Activated CD4-positive, alpha-beta T cell treated with anti-CD3 and anti-CD28 coated beads, Interleukin-2, amount 10 ng/mL, durations not matched to agents 7 days and 5 days (primary cell): ENCODE results near the gene RAP2A. TPM values are rescaled to one million over a fixed set of nuclear protein-coding genes. Genes with fewer than 3 reads are reported as not detected.
A peak's percentile ranks its signal among the peaks of the same experiment; 100 is the strongest.

ENCODE experiments used
- CTCF ChIA-PET: fragments of 350-600 bp; sonication (Branson Sonifier 250); formaldehyde crosslinking; loops from one replicate; lab custom pipeline; 2021; ENCODE audit warnings: antibody characterized with exemption; lab: Charles Lee
- POLR2A ChIA-PET: fragments of 350-600 bp; sonication (Branson Sonifier 250); formaldehyde crosslinking; loops from one replicate; lab custom pipeline; 2021; ENCODE audit warnings: antibody characterized with exemption; lab: Charles Lee
- DNase-seq: peaks from one replicate; pipeline ENCODE4 v3.0.0-alpha.2; 2020
- H3K27ac Mint-ChIP-seq: one replicate; pipeline ENCODE4 v1.8.0; 2021; ENCODE audit warnings: mild to moderate bottlenecking, moderate library complexity, mixed read lengths
- H3K27me3 Mint-ChIP-seq: one replicate; pipeline ENCODE4 v1.8.0; 2021; ENCODE audit warnings: mixed read lengths
- H3K36me3 Mint-ChIP-seq: one replicate; pipeline ENCODE4 v1.8.0; 2021; ENCODE audit warnings: low read depth, mixed read lengths
- H3K4me1 Mint-ChIP-seq: one replicate; pipeline ENCODE4 v1.8.0; 2021; ENCODE audit warnings: mixed read lengths
- H3K4me3 Mint-ChIP-seq: one replicate; pipeline ENCODE4 v1.8.0; 2021; ENCODE audit warnings: mild to moderate bottlenecking, moderate library complexity, mixed read lengths
- H3K9me3 Mint-ChIP-seq: one replicate; pipeline ENCODE4 v1.8.0; 2021; ENCODE audit warnings: mixed read lengths
- total RNA-seq, 2 experiments: library from RNA; stranded (reverse); gene quantifications; one replicate each; pipeline ENCODE4 v1.2.3, GENCODE V29; 2021

The RAP2A gene
- total RNA-seq, 2 experiments from 2014 or later = 26.3 to 31.0 TPM

DNA sequence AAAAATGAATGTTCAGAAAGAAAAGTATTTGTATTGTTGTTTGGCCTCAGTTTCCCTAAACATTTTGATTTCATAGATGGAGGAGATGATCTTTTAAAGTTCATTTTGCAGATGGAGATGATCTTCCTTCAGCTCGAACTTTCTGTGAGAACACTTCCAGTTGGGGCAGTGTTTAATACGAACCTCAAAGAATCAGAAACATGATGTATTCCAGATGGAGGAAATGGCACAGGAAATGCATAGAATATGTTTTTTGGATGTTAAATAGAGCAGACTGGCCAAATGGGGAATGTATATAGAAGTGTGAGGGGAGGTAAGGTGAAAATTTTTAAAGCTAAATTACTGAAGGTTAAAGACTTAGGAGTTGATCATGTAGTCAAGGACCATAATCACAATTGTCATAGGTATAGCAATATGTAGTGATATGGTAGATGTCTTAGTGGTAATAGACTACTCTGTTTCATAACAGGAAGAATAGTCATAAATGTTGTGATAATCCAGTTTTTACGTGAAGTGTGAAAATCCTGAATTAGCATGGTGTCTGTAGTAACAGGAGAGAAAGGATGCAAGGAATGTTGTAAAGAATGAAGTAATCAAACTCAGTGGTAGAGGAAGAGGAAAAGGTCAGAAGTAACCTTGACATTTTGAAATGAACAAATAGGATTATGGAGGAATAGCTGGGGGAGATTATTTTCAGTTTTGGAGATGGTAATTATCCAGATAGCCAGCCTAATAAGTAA, 5.1 kb downstream of the RAP2A start:
- Mint-ChIP-seq H3K27ac (no peak overlapping the region), H3K9me3 (no peaks in the 10 kb centered on the region), H3K36me3 (peaks cover 7% of the 10 kb centered on the region), H3K4me1 (peaks cover 21% of the 10 kb centered on the region), H3K27me3 (no peaks in the 10 kb centered on the region), H3K4me3 (no peak overlapping the region)
- CTCF ChIA-PET = interaction anchor here (0.6 to 1.6 kb wide), 3 partner anchors 8 to 11 kb away, joined by 3 to 5 read pairs (median 3); no protein-coding TSS in a partner anchor
- no peak for DNase-seq
- POLR2A ChIA-PET = interaction anchor here (0.7 kb wide), 1 partner anchor 10 kb away, joined by 4 read pairs; no protein-coding TSS in a partner anchor

DNA sequence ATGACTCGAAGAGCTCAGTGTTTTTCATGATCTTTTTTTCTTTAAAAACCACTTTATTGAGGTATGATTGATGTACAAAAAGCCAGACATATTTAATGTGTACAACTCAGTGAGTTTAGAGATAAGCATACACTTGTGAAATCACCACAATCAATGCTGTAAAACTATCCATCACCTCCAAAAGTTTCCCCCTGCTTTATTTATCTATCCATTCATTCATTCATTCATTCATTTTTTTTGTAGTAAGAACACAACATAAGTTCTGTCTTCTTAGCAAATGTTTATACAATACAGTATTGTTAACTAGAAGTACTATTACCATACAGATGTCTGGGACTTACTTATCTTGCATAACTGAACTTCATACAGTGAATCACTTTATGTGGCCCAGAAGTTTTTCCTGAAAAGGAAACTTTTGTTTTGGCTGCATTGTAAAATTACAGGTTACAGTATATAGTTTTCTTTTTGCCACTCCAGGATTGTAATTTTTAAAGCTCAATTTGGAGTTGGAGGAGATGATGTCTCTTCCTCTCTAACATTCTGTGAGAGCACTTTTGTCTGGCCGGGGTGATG, 6.7 kb downstream of the RAP2A start:
- ChIA-PET POLR2A (no interaction called here), CTCF (interaction anchor here (0.5 to 1.6 kb wide), 3 partner anchors 7 to 1966 kb away, joined by 3 to 5 read pairs (median 3); no protein-coding TSS in a partner anchor)
- DNase-seq = no peak
- H3K9me3 Mint-ChIP-seq = no peaks in the 10 kb centered on the region
- H3K27ac Mint-ChIP-seq = no peak overlapping the region
- peaks cover 15% of the 10 kb centered on the region for H3K4me1 Mint-ChIP-seq
- no peaks in the 10 kb centered on the region for H3K27me3 Mint-ChIP-seq
- H3K4me3 Mint-ChIP-seq = no peak overlapping the region
- H3K36me3 Mint-ChIP-seq = peaks cover 11% of the 10 kb centered on the region

DNA sequence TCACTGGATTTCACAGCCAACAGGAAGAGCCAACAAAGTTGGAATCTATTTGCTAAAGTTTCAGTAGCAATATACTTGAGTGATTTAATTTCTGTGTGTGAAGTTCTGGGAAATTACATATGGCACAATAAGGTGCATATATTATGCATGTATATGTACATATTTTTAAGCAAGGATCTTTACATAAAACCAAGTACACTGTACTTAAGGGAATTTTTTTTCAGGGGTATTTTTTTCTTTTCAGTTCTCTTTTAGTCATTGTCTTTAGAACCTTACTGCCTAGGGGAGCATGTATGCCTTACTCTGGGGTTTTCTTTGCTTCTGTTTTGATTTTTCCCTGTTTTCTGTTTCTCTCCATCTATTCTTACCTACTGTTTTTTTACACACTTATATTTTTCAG, 7.4 kb downstream of the RAP2A start:
- CTCF ChIA-PET = interaction anchor here (0.7 kb wide), 1 partner anchor 18 kb away, joined by 3 read pairs; no protein-coding TSS in a partner anchor
- no peak for DNase-seq
- Mint-ChIP-seq H3K27me3 (no peaks in the 10 kb centered on the region), H3K4me3 (no peak overlapping the region), H3K36me3 (peaks cover 11% of the 10 kb centered on the region), H3K4me1 (peaks cover 8% of the 10 kb centered on the region), H3K9me3 (no peaks in the 10 kb centered on the region), H3K27ac (no peak overlapping the region)
- POLR2A ChIA-PET = no interaction called here

DNA sequence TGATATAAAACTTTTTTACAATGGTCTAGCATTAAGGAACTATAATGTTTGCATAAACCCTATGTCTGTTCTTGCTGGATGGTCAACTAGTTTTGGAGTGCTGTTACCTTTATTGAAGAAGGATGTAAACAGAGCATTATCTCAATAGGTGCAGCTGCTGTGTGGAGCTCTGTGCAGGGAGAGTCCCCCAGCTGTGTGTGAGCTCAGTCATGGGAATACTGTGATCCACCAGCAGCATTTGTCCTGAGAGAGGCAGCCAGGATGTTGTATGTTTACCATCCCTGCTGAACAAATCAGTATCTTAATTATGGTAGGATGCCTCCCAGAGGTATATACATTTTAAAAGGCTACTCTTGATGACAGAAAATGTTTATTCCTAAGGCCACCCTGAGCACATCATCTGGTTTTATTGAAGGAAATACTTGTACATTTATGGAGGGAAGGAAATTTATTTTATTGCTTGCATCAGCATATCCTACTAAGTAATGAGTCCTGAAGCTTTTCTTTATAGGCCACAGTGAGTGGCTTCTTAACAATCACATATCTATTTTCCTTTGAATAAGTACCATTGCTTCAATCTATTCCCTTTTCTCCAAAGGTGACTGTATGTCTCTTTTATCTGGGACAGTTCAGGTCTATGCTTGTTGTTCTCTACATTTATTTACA, 11.7 kb downstream of the RAP2A start:
- Mint-ChIP-seq H3K36me3 (peaks cover 24% of the 10 kb centered on the region), H3K27ac (no peak overlapping the region), H3K9me3 (no peaks in the 10 kb centered on the region), H3K27me3 (no peaks in the 10 kb centered on the region), H3K4me3 (no peak overlapping the region), H3K4me1 (no peaks in the 10 kb centered on the region)
- POLR2A ChIA-PET = no interaction called here
- CTCF ChIA-PET = no interaction called here
- DNase-seq = no peak

DNA sequence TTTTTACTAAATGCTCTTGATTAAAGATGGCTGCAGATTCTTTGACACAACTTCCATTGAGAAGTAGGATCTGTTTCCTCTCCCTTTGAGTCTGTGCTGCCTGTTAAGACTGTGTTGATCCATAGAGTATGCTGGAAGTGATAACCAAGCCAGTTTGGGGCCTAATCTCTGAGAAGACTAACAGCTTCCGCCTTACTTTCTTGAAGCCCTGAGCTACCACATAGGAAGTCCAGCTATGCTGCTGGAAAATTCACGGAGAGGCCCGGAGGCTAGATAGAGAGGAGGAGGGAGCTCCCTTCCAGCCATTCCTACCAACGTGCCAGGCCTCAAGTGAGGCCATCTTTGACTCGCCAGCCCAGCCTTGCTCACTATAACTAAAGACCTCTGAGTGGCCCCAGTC, 12.5 kb downstream of the RAP2A start:
- DNase-seq = no peak
- H3K36me3 Mint-ChIP-seq = peaks cover 24% of the 10 kb centered on the region
- CTCF ChIA-PET = no interaction called here
- POLR2A ChIA-PET = no interaction called here
- no peak overlapping the region for H3K4me3 Mint-ChIP-seq
- H3K9me3 Mint-ChIP-seq = no peaks in the 10 kb centered on the region
- H3K27ac Mint-ChIP-seq = no peak overlapping the region
- no peaks in the 10 kb centered on the region for H3K4me1 Mint-ChIP-seq
- H3K27me3 Mint-ChIP-seq = no peaks in the 10 kb centered on the region

DNA sequence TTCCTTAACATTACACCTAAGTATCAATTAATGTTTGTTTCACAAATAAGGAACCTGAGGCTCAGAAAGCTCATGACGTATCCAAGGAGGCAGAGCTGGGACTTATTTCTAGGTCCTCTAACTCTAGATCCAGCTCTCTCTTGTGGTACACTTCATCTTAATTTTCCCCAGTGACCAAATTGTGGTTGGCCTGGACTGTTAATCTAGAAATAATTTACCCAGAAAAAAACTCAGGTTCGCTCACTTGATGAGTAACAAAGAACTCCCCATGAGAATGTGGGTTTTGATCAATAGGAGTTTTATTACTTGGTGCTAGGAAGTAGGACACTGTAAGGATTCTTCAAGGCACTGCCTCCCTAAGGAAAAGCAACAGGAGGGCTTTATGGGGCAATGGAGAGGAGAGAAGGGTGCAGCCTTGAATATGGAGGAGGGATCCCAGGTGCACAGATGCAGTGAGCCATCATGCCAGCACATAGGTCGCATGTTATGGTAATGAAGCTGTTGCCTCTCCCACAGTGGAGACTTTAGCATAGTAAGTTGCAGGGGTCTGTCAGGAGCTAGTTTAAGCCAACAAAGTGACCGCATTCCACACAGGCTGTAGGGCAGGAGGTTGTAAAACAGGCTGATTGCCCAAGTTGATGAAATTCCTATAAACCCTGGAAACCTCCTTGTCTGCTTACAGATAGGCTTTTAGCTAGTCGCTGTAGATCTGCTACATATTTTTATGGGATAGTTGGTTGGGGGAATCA, 14.7 kb downstream of the RAP2A start:
- no peak overlapping the region for H3K27ac Mint-ChIP-seq

DNA sequence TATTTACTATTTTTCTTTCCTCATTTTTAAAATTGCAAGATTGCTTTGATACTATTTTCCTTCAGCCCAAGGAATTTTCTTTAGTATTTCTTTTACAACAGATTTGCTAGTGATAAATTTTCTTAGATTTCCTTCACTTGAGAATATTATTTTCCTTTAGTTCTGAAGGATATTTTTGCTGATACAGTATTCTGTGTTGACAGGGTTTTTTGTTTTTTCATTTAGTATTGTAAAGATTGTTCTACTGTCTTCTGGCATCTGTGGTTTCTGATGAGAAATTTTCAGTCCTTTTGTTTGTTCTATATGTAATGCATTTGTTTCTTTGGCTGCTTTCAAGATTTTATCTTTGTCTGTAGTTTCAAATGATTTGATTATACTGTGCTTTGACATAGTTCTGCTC, 20.7 kb downstream of the RAP2A start:
- H3K4me3 Mint-ChIP-seq = no peak overlapping the region
- H3K4me1 Mint-ChIP-seq = peaks cover 20% of the 10 kb centered on the region
- no peak for DNase-seq
- peaks cover 25% of the 10 kb centered on the region for H3K36me3 Mint-ChIP-seq
- peaks cover 14% of the 10 kb centered on the region for H3K9me3 Mint-ChIP-seq
- H3K27me3 Mint-ChIP-seq = no peaks in the 10 kb centered on the region
- CTCF ChIA-PET = no interaction called here
- POLR2A ChIA-PET = no interaction called here
- no peak overlapping the region for H3K27ac Mint-ChIP-seq

More for the DNA sequence above, 14.7 kb downstream of the RAP2A start:
- POLR2A ChIA-PET = interaction anchor here (0.6 kb wide), 1 partner anchor 9 kb away, joined by 4 read pairs; no protein-coding TSS in a partner anchor
- Mint-ChIP-seq H3K4me3 (no peak overlapping the region), H3K27me3 (no peaks in the 10 kb centered on the region), H3K4me1 (no peaks in the 10 kb centered on the region), H3K9me3 (peaks cover 5% of the 10 kb centered on the region), H3K36me3 (peaks cover 34% of the 10 kb centered on the region)
- CTCF ChIA-PET = interaction anchor here (0.8 to 1.2 kb wide), 4 partner anchors 9 to 23 kb away, joined by 3 to 6 read pairs (median 4); partner anchors contain the start of gene RAP2A
- no peak for DNase-seq

DNA sequence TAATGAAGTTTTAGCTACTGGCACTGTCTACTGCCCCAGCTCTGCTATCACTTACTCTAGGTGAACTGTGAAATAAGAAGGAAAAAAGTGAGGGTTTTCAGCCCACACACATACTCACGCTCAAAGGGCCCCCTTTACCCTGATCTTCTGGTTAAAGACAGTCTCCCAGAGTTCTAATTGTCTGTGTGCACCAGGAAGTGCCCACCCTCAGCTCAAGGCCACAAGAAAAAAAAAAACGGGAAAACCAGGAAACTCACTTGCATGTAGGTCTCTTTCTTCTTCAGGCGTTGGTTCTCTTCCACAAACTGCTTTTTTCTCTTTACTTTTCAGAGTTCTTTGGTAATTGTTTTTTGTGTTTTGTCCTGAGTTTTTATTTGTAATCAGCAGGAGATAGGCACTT, 22.1 kb downstream of the RAP2A start:
- H3K9me3 Mint-ChIP-seq = peaks cover 14% of the 10 kb centered on the region
- peaks cover 24% of the 10 kb centered on the region for H3K36me3 Mint-ChIP-seq
- H3K4me3 Mint-ChIP-seq = no peak overlapping the region
- peaks cover 33% of the 10 kb centered on the region for H3K4me1 Mint-ChIP-seq
- CTCF ChIA-PET = interaction anchor here (1.3 kb wide), 1 partner anchor 12 kb away, joined by 3 read pairs; no protein-coding TSS in a partner anchor
- POLR2A ChIA-PET = no interaction called here
- no peak for DNase-seq
- H3K27me3 Mint-ChIP-seq = no peaks in the 10 kb centered on the region
- no peak overlapping the region for H3K27ac Mint-ChIP-seq

DNA sequence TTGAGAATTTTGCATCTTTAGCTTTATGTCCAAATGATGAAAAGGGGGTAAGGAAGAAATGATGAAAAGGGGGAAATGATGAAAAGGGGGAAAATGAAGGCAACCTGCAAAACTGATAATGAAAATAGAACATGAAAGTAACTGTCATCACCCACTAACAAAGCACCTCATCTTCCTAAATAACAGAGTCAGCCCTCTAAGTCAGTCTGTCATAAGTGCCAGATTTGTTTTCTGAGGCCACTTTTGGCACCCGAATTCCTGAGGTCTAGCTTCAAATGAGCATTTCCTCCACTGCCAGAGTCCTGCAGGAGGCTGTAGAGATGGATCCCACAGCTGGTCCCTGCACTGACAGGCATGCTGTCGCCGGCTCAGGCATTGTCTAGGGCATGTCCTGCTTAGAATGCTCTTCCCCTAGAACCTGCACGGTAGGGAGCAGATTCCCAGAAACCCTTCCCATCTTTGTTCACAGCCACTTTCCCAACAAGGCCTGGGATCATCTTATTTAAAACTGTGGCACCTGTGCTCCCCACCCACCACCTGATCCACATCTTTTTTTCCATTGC, 25.3 kb downstream of the RAP2A start:
- no peak for DNase-seq
- peaks cover 6% of the 10 kb centered on the region for H3K9me3 Mint-ChIP-seq
- ChIA-PET CTCF (interaction anchor here (0.8 kb wide), 1 partner anchor 18 kb away, joined by 3 read pairs; no protein-coding TSS in a partner anchor), POLR2A (no interaction called here)
- no peak overlapping the region for H3K27ac Mint-ChIP-seq
- H3K4me1 Mint-ChIP-seq = peaks cover 36% of the 10 kb centered on the region
- H3K36me3 Mint-ChIP-seq = peaks cover 16% of the 10 kb centered on the region
- no peak overlapping the region for H3K4me3 Mint-ChIP-seq
- no peaks in the 10 kb centered on the region for H3K27me3 Mint-ChIP-seq

DNA sequence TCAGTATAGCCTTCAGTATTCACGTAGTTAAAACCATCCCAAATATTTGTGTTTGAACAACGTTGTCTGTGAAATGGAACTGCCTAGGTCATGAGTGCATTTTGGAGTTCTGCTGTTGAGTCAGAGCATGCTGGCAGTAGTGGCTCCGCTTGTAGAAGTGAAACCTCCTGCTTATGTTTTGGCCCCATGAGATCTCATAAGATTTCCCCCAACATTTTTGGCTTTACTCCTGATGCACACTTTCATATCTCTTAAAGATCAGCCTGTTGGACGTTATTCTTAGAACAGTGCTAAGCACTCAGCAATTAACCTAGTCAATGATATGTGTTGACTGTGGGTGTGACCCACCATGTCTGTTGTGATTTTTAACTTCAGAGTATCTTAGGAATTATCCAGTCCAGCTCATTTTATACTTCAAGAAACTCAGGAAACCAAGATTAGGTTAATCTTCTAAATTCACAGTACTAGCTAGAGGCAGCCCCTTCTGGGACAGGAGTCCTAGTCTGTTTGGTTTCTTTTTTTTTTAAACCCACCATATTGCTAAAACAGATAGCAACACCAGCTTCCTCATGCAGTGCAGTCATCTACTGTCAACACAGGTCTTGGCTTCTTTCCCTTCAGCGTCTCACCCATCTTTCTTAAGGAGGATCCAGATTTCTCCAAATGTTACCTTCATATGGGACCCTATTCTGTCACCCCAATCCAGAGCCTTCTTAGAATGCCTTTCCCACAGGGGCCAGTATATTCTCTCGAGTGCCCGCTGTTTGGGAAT, 26.2 kb downstream of the RAP2A start:
- ChIA-PET CTCF (no interaction called here), POLR2A (no interaction called here)
- DNase-seq = no peak
- no peaks in the 10 kb centered on the region for H3K27me3 Mint-ChIP-seq
- peaks cover 15% of the 10 kb centered on the region for H3K36me3 Mint-ChIP-seq
- peaks cover 36% of the 10 kb centered on the region for H3K4me1 Mint-ChIP-seq
- peaks cover 3% of the 10 kb centered on the region for H3K9me3 Mint-ChIP-seq
- H3K4me3 Mint-ChIP-seq = no peak overlapping the region
- H3K27ac Mint-ChIP-seq = no peak overlapping the region

DNA sequence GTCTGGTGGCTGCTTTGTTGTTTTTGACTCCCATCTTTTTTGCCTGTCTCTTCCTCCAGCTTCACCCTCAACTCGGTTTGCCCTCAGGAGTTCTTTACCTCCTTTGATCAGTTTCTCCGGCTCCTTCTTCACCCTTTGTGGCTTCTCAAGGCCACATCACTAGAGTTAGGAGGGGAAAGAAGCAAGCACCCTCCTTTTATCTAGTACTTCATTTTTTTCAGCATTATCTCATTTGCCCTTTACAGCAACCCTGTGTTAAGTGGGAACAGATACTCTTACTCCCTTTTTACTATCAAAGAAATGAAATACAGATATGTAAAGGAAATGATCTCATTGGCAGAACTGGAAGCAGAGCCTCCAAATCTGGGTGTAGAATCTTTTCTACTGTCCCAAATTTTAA, 26.9 kb downstream of the RAP2A start:
- Mint-ChIP-seq H3K4me3 (no peak overlapping the region), H3K9me3 (peaks cover 3% of the 10 kb centered on the region), H3K36me3 (peaks cover 16% of the 10 kb centered on the region), H3K27me3 (no peaks in the 10 kb centered on the region), H3K27ac (peak overlapping the region; percentile 26), H3K4me1 (peaks cover 30% of the 10 kb centered on the region)
- DNase-seq = no peak
- ChIA-PET POLR2A (no interaction called here), CTCF (no interaction called here)
